ENCODE data around the gene CDK6.

CDK6 gene

GRCh38 chr7:92750447-92750839 is 85.9 kb downstream of the CDK6 start:
- Histone ChIP-seq H3K4me2 (ENCODE audit: insufficient read depth, low read length) (no peak overlapping the region), H3K4me1 (ENCODE audit: insufficient read depth, low read length) (peaks cover 90% of the 10 kb centered on the region), H2AFZ (ENCODE audit: low read depth, low read length) (no peak overlapping the region), H3K9me3 (ENCODE audit: insufficient read depth, low read length, severe bottlenecking) (no peaks in the 10 kb centered on the region), H3K36me3 (ENCODE audit: insufficient read depth, low read length) (peaks cover 86% of the 10 kb centered on the region), H3K9ac (ENCODE audit: low read depth, low read length) (no peak overlapping the region), H3K4me3 (ENCODE audit: low read depth in 1 of 2, low read length in 2 of 2) (no peak overlapping the region), H4K20me1 (ENCODE audit: insufficient read depth, low read length) (no peaks in the 10 kb centered on the region), H3K27ac (ENCODE audit: low read length) (peak overlapping the region; percentile 65), H3K27me3 (ENCODE audit: insufficient read depth, low read length, poor library complexity) (no peaks in the 10 kb centered on the region), H3K79me2 (ENCODE audit: insufficient read depth, low read length) (peaks cover 98% of the 10 kb centered on the region)
- DNase-seq (no peak), ATAC-seq (ENCODE audit: insufficient read depth, low read depth) (no peak)
- TF ChIP-seq CTCF (IDR thresholded peaks at IDR 0.05; ENCODE audit: borderline replicate concordance, extremely low read depth, low read length, poor library complexity, severe bottlenecking) (no peak), EZH2 (IDR thresholded peaks at IDR 0.05; ENCODE audit: borderline replicate concordance, low read depth, low read length, severe bottlenecking) (no peak)

- Histone ChIP-seq H3K4me3 (ENCODE audit: low read depth in 1 of 2, low read length in 2 of 2) (no peak overlapping the region), H3K9me3 (ENCODE audit: insufficient read depth, low read length, severe bottlenecking) (no peaks in the 10 kb centered on the region), H3K36me3 (ENCODE audit: insufficient read depth, low read length) (peaks cover 91% of the 10 kb centered on the region), H2AFZ (ENCODE audit: low read depth, low read length) (no peak overlapping the region), H3K27ac (ENCODE audit: low read length) (peak overlapping the region; percentile 65), H3K79me2 (ENCODE audit: insufficient read depth, low read length) (peaks cover 100% of the 10 kb centered on the region), H3K27me3 (ENCODE audit: insufficient read depth, low read length, poor library complexity) (no peaks in the 10 kb centered on the region), H4K20me1 (ENCODE audit: insufficient read depth, low read length) (no peaks in the 10 kb centered on the region), H3K9ac (ENCODE audit: low read depth, low read length) (no peak overlapping the region), H3K4me1 (ENCODE audit: insufficient read depth, low read length) (peaks cover 90% of the 10 kb centered on the region), H3K4me2 (ENCODE audit: insufficient read depth, low read length) (no peak overlapping the region)
- TF ChIP-seq EZH2 (IDR thresholded peaks at IDR 0.05; ENCODE audit: borderline replicate concordance, low read depth, low read length, severe bottlenecking) (no peak), CTCF (IDR thresholded peaks at IDR 0.05; ENCODE audit: borderline replicate concordance, extremely low read depth, low read length, poor library complexity, severe bottlenecking) (no peak)
- DNase-seq (no peak), ATAC-seq (ENCODE audit: insufficient read depth, low read depth) (no peak)
Measured at GRCh38 chr7:92749832-92750446, 86.4 kb downstream of the CDK6 start.

GRCh38 chr7:92749327-92749755 is 87.0 kb downstream of the CDK6 start:
- Histone ChIP-seq H3K79me2 (ENCODE audit: insufficient read depth, low read length) (peaks cover 100% of the 10 kb centered on the region), H2AFZ (ENCODE audit: low read depth, low read length) (no peak overlapping the region), H3K27me3 (ENCODE audit: insufficient read depth, low read length, poor library complexity) (no peaks in the 10 kb centered on the region), H4K20me1 (ENCODE audit: insufficient read depth, low read length) (no peaks in the 10 kb centered on the region), H3K27ac (ENCODE audit: low read length) (peak overlapping the region; percentile 65), H3K9ac (ENCODE audit: low read depth, low read length) (no peak overlapping the region), H3K9me3 (ENCODE audit: insufficient read depth, low read length, severe bottlenecking) (no peaks in the 10 kb centered on the region), H3K4me2 (ENCODE audit: insufficient read depth, low read length) (no peak overlapping the region), H3K36me3 (ENCODE audit: insufficient read depth, low read length) (peaks cover 93% of the 10 kb centered on the region), H3K4me3 (ENCODE audit: low read depth in 1 of 2, low read length in 2 of 2) (no peak overlapping the region), H3K4me1 (ENCODE audit: insufficient read depth, low read length) (peaks cover 89% of the 10 kb centered on the region)
- DNase-seq = no peak
- TF ChIP-seq CTCF (IDR thresholded peaks at IDR 0.05; ENCODE audit: borderline replicate concordance, extremely low read depth, low read length, poor library complexity, severe bottlenecking) (no peak), EZH2 (IDR thresholded peaks at IDR 0.05; ENCODE audit: borderline replicate concordance, low read depth, low read length, severe bottlenecking) (no peak)
- ATAC-seq (ENCODE audit: insufficient read depth, low read depth) = no peak
